ENCODE measurements around the gene MARF1. TPM values are rescaled to one million over a fixed set of nuclear protein-coding genes. Genes with fewer than 3 reads are reported as not detected.
A peak's percentile ranks its signal among the peaks of the same experiment; 100 is the strongest.

Gene MARF1
- total RNA-seq, 1 donor from 2014 or later, result 13.4 TPM

DNA sequence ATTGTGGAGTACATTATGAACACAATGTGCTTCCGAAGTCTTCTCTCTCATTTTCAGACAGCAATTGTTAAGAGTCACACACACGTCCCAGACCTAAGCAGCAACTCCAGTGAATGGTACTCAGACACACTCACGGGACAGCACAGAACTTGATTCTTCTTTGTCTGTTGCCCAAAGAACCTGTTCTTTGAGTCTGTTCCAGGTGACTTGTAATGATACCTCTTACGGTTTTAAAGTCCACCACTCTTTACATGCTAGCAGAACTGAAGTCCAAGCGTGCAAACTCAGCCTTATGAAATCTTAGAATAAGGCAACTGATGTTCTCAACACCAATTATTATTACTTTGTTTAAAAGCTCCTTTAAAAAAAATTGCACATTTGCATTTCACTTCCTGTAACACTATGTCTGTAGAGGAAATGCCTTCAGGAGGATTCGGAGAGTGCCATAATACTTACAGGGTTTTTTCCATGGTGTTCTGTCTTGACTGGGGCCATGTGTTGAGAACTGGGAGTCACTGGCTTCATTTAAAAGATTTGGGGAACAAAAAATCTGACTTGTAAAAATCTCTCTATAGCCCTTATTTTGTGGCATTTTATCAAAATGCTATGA lies 48.1 kb downstream of the MARF1 start:
- no peak for DNase-seq (ENCODE audit: low spot score)
- H3K27ac Mint-ChIP-seq, result no peak overlapping the region
- TF ChIP-seq, protein P1, sequence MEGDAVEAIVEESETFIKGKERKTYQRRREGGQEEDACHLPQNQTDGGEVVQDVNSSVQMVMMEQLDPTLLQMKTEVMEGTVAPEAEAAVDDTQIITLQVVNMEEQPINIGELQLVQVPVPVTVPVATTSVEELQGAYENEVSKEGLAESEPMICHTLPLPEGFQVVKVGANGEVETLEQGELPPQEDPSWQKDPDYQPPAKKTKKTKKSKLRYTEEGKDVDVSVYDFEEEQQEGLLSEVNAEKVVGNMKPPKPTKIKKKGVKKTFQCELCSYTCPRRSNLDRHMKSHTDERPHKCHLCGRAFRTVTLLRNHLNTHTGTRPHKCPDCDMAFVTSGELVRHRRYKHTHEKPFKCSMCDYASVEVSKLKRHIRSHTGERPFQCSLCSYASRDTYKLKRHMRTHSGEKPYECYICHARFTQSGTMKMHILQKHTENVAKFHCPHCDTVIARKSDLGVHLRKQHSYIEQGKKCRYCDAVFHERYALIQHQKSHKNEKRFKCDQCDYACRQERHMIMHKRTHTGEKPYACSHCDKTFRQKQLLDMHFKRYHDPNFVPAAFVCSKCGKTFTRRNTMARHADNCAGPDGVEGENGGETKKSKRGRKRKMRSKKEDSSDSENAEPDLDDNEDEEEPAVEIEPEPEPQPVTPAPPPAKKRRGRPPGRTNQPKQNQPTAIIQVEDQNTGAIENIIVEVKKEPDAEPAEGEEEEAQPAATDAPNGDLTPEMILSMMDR (IDR thresholded peaks at IDR 0.05), result no peak
- no peak for TF ChIP-seq EZH2 (IDR thresholded peaks at IDR 0.05)
- no peak for TF ChIP-seq EZH2phosphoT487 (IDR thresholded peaks at IDR 0.05)
- Histone ChIP-seq H3K27ac (no peak overlapping the region), H3K36me3 (no peaks in the 10 kb centered on the region), H3K4me2 (no peak overlapping the region), H3F3A (ENCODE audit: low read depth) (no peaks in the 10 kb centered on the region), H3K4me3 (no peak overlapping the region), H2AFZ (replicated peaks) (no peak overlapping the region), H3K9me3 (ENCODE audit: low read depth) (no peaks in the 10 kb centered on the region), H4K20me1 (ENCODE audit: low read depth) (no peaks in the 10 kb centered on the region), H3K9ac (no peak overlapping the region), H3K4me1 (no peaks in the 10 kb centered on the region), H3K79me2 (ENCODE audit: low read depth) (no peaks in the 10 kb centered on the region), H3K27me3 (no peaks in the 10 kb centered on the region)
- H3K9me3 Mint-ChIP-seq, result no peaks in the 10 kb centered on the region
- peaks cover 2% of the 10 kb centered on the region for H3K4me1 Mint-ChIP-seq
- H3K36me3 Mint-ChIP-seq, result peaks cover 20% of the 10 kb centered on the region
- no peaks in the 10 kb centered on the region for H3K27me3 Mint-ChIP-seq (ENCODE audit: insufficient read depth, low read depth)
- H3K4me3 Mint-ChIP-seq, result no peak overlapping the region

DNA sequence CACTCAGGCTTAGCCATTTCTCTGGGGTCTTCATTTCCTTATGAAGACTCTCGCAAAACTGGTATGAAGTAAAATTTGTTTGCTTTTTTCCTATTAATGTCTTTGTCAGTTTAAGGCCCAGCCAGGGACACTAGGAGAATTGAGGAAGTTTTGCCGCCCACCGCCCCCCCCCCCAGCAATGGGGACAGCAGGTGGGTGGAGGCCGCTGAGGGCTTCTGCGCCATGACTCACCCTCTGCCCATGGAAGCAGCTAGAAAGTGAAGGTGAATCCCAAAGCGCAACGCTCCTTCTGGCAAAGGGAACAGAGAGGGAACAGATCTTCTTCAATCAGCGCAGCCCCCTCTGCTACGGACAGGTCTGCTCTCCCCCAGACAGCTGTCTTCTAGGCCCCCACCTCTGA lies 49.7 kb downstream of the MARF1 start:
- Histone ChIP-seq H3K4me3 (no peak overlapping the region), H3K36me3 (no peaks in the 10 kb centered on the region), H3F3A (ENCODE audit: low read depth) (no peaks in the 10 kb centered on the region), H3K79me2 (ENCODE audit: low read depth) (no peaks in the 10 kb centered on the region), H3K9ac (no peak overlapping the region), H3K27me3 (no peaks in the 10 kb centered on the region), H2AFZ (replicated peaks) (no peak overlapping the region), H3K4me1 (no peaks in the 10 kb centered on the region), H3K9me3 (ENCODE audit: low read depth) (no peaks in the 10 kb centered on the region), H4K20me1 (ENCODE audit: low read depth) (no peaks in the 10 kb centered on the region), H3K4me2 (no peak overlapping the region), H3K27ac (no peak overlapping the region)
- TF ChIP-seq, protein P1 (IDR thresholded peaks at IDR 0.05), result no peak
- Mint-ChIP-seq H3K4me1 (peaks cover 2% of the 10 kb centered on the region), H3K27ac (no peak overlapping the region), H3K9me3 (no peaks in the 10 kb centered on the region), H3K27me3 (ENCODE audit: insufficient read depth, low read depth) (no peaks in the 10 kb centered on the region), H3K4me3 (no peak overlapping the region), H3K36me3 (peaks cover 30% of the 10 kb centered on the region)
- no peak for DNase-seq (ENCODE audit: low spot score)

DNA sequence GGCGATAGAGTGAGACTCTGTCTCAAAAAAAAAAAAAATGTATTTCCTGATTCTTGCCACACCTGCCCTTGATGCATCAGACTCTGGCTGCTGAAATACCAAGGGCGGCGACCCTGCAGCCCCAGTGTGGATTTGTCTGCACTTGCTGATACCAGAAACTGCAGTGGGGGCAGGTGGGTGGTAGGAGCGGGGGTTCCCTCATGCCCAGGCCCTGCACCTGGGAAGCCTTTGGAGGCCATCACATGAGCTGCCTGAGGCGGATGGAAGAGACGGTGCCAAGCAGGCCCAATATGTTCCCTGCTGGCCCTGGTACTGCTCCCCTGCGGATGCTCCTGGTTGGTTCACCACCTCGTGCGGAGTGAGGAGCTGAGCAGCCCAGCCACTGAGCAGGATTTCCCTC lies 50.6 kb downstream of the MARF1 start:
- Histone ChIP-seq H3K36me3 (no peaks in the 10 kb centered on the region), H3K27me3 (no peaks in the 10 kb centered on the region), H3K4me2 (no peak overlapping the region), H3K4me3 (no peak overlapping the region), H2AFZ (replicated peaks) (no peak overlapping the region), H3K9ac (no peak overlapping the region), H4K20me1 (ENCODE audit: low read depth) (no peaks in the 10 kb centered on the region), H3K9me3 (ENCODE audit: low read depth) (no peaks in the 10 kb centered on the region), H3K79me2 (ENCODE audit: low read depth) (no peaks in the 10 kb centered on the region), H3K27ac (no peak overlapping the region), H3K4me1 (no peaks in the 10 kb centered on the region), H3F3A (ENCODE audit: low read depth) (no peaks in the 10 kb centered on the region)
- Mint-ChIP-seq H3K27me3 (ENCODE audit: insufficient read depth, low read depth) (no peaks in the 10 kb centered on the region), H3K9me3 (no peaks in the 10 kb centered on the region), H3K4me3 (no peak overlapping the region), H3K27ac (peak overlapping the region; percentile 62), H3K36me3 (peaks cover 35% of the 10 kb centered on the region), H3K4me1 (peaks cover 2% of the 10 kb centered on the region)
- no peak for DNase-seq (ENCODE audit: low spot score)
- no peak for TF ChIP-seq EZH2phosphoT487 (IDR thresholded peaks at IDR 0.05)
- no peak for TF ChIP-seq EZH2 (IDR thresholded peaks at IDR 0.05)

DNA sequence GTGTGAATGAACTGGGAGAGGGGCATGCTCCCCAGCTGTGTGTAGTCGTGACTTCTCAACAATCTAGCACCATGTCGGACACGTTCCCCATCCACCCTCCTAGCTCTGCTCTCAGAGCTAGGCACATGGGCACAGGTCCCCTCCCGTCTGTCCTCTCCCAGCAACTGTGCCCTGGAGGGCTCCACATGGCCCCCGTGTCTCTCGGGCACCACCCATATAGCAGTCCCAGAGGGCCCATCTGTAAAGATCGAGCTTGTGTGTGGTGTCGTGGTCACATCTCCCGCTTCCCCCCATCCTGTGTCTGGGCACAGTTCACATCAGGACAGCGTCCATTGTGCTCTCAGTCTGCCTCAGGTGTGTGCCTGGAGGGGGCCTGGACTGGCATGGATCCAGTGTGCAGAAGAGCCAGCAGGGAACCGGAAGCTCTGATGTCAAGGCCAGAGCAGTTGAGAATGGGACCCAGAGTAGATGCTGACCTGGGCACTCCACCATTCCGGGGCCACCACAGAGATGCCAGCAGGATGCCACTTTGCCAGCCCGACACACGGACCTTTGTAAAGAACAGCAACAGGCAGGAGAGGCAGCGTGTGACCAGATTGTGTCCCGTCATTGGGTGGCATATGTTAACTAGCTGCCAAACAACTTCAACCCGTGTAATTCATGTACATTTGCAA lies 55.7 kb downstream of the MARF1 start:
- no peak for DNase-seq (ENCODE audit: low spot score)
- no peaks in the 10 kb centered on the region for H3K36me3 ChIP-seq
- no peak overlapping the region for H3K27ac Mint-ChIP-seq
- H3K27me3 ChIP-seq, result no peaks in the 10 kb centered on the region
- no peaks in the 10 kb centered on the region for H3F3A ChIP-seq (ENCODE audit: low read depth)
- H3K4me2 ChIP-seq, result no peak overlapping the region
- no peaks in the 10 kb centered on the region for H3K27me3 Mint-ChIP-seq (ENCODE audit: insufficient read depth, low read depth)
- no peaks in the 10 kb centered on the region for H3K79me2 ChIP-seq (ENCODE audit: low read depth)
- peaks cover 60% of the 10 kb centered on the region for H3K36me3 Mint-ChIP-seq
- H3K9me3 Mint-ChIP-seq, result peaks cover 22% of the 10 kb centered on the region
- H4K20me1 ChIP-seq (ENCODE audit: low read depth), result no peaks in the 10 kb centered on the region
- no peak overlapping the region for H2AFZ ChIP-seq (replicated peaks)
- no peaks in the 10 kb centered on the region for H3K4me1 ChIP-seq
- no peak overlapping the region for H3K27ac ChIP-seq
- no peak overlapping the region for H3K4me3 Mint-ChIP-seq
- H3K9ac ChIP-seq, result no peak overlapping the region
- peaks cover 2% of the 10 kb centered on the region for H3K4me1 Mint-ChIP-seq
- TF ChIP-seq, protein P1 (IDR thresholded peaks at IDR 0.05), result no peak
- no peak for TF ChIP-seq EZH2phosphoT487 (IDR thresholded peaks at IDR 0.05)
- TF ChIP-seq EZH2 (IDR thresholded peaks at IDR 0.05), result no peak
- peaks cover 8% of the 10 kb centered on the region for H3K9me3 ChIP-seq (ENCODE audit: low read depth)
- no peak overlapping the region for H3K4me3 ChIP-seq

All from neural progenitor cell (in vitro differentiated cells).